IMR-90 (cell line): ENCODE results near the gene METTL27. TPM values are rescaled to one million over a fixed set of nuclear protein-coding genes. Genes with fewer than 3 reads are reported as not detected.
A peak's percentile ranks its signal among the peaks of the same experiment; 100 is the strongest.

ENCODE experiments used
- ATAC-seq: fragments of 200-7000 bp; cut with Tn5 transposase; 2 replicates; pipeline ENCODE4 v1.9.1; 2020; ENCODE audit warnings: low read depth, mild to moderate bottlenecking, moderate library complexity
- BruUV-seq: library from RNA; stranded (reverse); fragments of 400-500 nt; replicated peaks from 2 replicates; lab custom pipeline; 2021; lab: Mats Ljungman, UMichigan
- CTCF ChIA-PET: fragments of 300-600 bp; formaldehyde crosslinking; extraction: SDS; loops from one replicate; lab custom pipeline; 2021; ENCODE audit warnings: antibody characterized with exemption; lab: Yijun Ruan, JAX
- POLR2A ChIA-PET: fragments of 300-600 bp; sonication (Branson Sonifier 250); formaldehyde crosslinking; loops from one replicate; lab custom pipeline; 2022; ENCODE audit warnings: antibody characterized with exemption; ENCODE audit not compliant: unreplicated experiment; lab: Charles Lee
- DNase-seq: peaks from one replicate; pipeline ENCODE4 v3.0.0; 2013
- H2AFZ ChIP-seq: replicated peaks from 2 replicates; pipeline ENCODE3; 2013; ENCODE audit warnings: low read length, mild to moderate bottlenecking; ENCODE audit not compliant: poor library complexity
- H2AK5ac ChIP-seq: 2 replicates; pipeline ENCODE4 v1.6.1; 2013; ENCODE audit warnings: low read depth, low read length, inconsistent platforms
- H2AK9ac ChIP-seq: replicated peaks from 2 replicates; pipeline ENCODE3; 2013; ENCODE audit warnings: mild to moderate bottlenecking, low read depth, low read length, moderate library complexity; ENCODE audit not compliant: poor library complexity
- H2BK120ac ChIP-seq: 2 replicates; pipeline ENCODE4 v1.6.1; 2013; ENCODE audit warnings: low read depth, low read length, inconsistent platforms
- H2BK15ac ChIP-seq: 3 replicates; pipeline ENCODE4 v1.6.1; 2013; ENCODE audit warnings: low read depth, low read length, inconsistent platforms
- H2BK20ac ChIP-seq: 2 replicates; pipeline ENCODE4 v1.6.1; 2013; ENCODE audit warnings: low read depth, mild to moderate bottlenecking, inconsistent platforms, low read length, moderate library complexity
- H2BK5ac ChIP-seq: 2 replicates; pipeline ENCODE4 v1.6.1; 2013; ENCODE audit warnings: mild to moderate bottlenecking, low read depth, low read length, inconsistent platforms; ENCODE audit not compliant: poor library complexity, severe bottlenecking
- H3K14ac ChIP-seq: replicated peaks from 2 replicates; pipeline ENCODE4 v1.6.1; 2013; ENCODE audit warnings: low read depth, low read length, inconsistent platforms
- H3K18ac ChIP-seq: 2 replicates; pipeline ENCODE4 v1.6.1; 2013; ENCODE audit warnings: low read depth, low read length, control low read depth
- H3K23ac ChIP-seq: 2 replicates; pipeline ENCODE4 v1.6.1; 2013; ENCODE audit warnings: low read depth, low read length, inconsistent platforms
- H3K27ac ChIP-seq: 2 replicates; pipeline ENCODE4 v1.5.1; 2013; ENCODE audit warnings: mild to moderate bottlenecking, control low read depth, low read length; ENCODE audit not compliant: insufficient read depth
- H3K27me3 ChIP-seq: 2 replicates; pipeline ENCODE4 v1.6.1; 2013; ENCODE audit warnings: low read length; ENCODE audit not compliant: control insufficient read depth, insufficient read depth
- H3K36me3 ChIP-seq: 2 replicates; pipeline ENCODE4 v1.6.1; 2013; ENCODE audit warnings: low read length, mixed read lengths; ENCODE audit not compliant: control insufficient read depth, insufficient read depth
- H3K4ac ChIP-seq: 2 replicates; pipeline ENCODE4 v1.6.1; 2013; ENCODE audit warnings: low read depth, low read length, inconsistent platforms
- H3K4me1 ChIP-seq: 2 replicates; pipeline ENCODE4 v1.6.1; 2013; ENCODE audit warnings: low read length, mixed read lengths; ENCODE audit not compliant: control insufficient read depth, insufficient read depth
- H3K4me2 ChIP-seq: 2 replicates; pipeline ENCODE4 v1.6.1; 2013; ENCODE audit warnings: low read depth, mild to moderate bottlenecking, control low read depth, low read length, moderate library complexity
- H3K4me3 ChIP-seq: 2 replicates; pipeline ENCODE4 v1.5.1; 2013; ENCODE audit warnings: low read depth, mild to moderate bottlenecking, control low read depth, low read length, moderate library complexity; ENCODE audit not compliant: insufficient read depth
- H3K56ac ChIP-seq: 2 replicates; pipeline ENCODE4 v1.6.1; 2013; ENCODE audit warnings: low read length, inconsistent platforms; ENCODE audit not compliant: insufficient read depth; ENCODE audit errors: extremely low read depth
- H3K79me1 ChIP-seq, 2 experiments: 2 replicates each; pipeline ENCODE4 v1.6.1; 2013; ENCODE audit warnings: low read length in 2 of 2, inconsistent platforms in 1 of 2, low read depth in 1 of 2
- H3K9ac ChIP-seq: 2 replicates; pipeline ENCODE4 v1.6.1; 2013; ENCODE audit warnings: low read depth, low read length, control low read depth
- H3K9me1 ChIP-seq: 2 replicates; pipeline ENCODE4 v1.6.1; 2013; ENCODE audit warnings: low read length, inconsistent platforms; ENCODE audit not compliant: insufficient read depth
- H3K9me3 ChIP-seq: 2 replicates; pipeline ENCODE4 v1.6.1; 2013; ENCODE audit warnings: low read length; ENCODE audit not compliant: control insufficient read depth, insufficient read depth
- H4K20me1 ChIP-seq: 2 replicates; pipeline ENCODE4 v1.6.1; 2013; ENCODE audit warnings: low read length, inconsistent platforms; ENCODE audit not compliant: insufficient read depth
- H4K5ac ChIP-seq: 2 replicates; pipeline ENCODE4 v1.6.1; 2013; ENCODE audit warnings: mild to moderate bottlenecking, low read depth, low read length, control low read depth
- H4K8ac ChIP-seq, 2 experiments: 2 replicates each; pipeline ENCODE4 v1.6.1; 2013; ENCODE audit warnings: low read depth in 2 of 2, low read length in 2 of 2, control low read depth in 1 of 2, inconsistent platforms in 1 of 2
- H4K91ac ChIP-seq: 2 replicates; pipeline ENCODE4 v1.6.1; 2013; ENCODE audit warnings: low read depth, low read length, inconsistent platforms; ENCODE audit not compliant: insufficient read depth
- NFE2L2 ChIP-seq: fragments of 150-350 bp; IDR thresholded peaks from 2 replicates; pipeline ENCODE4 v1.6.1; 2016; ENCODE audit warnings: low read depth, mild to moderate bottlenecking, low read length
- RFX5 ChIP-seq: IDR thresholded peaks from 2 replicates; pipeline ENCODE4 v1.8.0; 2012; ENCODE audit warnings: low read depth, mild to moderate bottlenecking, low read length, moderate library complexity
- WGBS, 2 experiments: methylation state at CpG; one replicate each; pipeline versions ENCODE4 v1.1.5 to v1.1.7; 2013; ENCODE audit warnings: missing lambda C conversion rate in 2 of 2; ENCODE audit not compliant: insufficient read length in 1 of 2; ENCODE audit errors: extremely low coverage in 2 of 2; 5-methylcytosine and 5-hydroxymethylcytosine counted together
- dilution Hi-C: fragments of 300-500 bp; cut with HindIII; formaldehyde crosslinking; loops from one replicate; pipeline ENCODE4 v1.14.3; 2018; ENCODE audit warnings: low sequenced_read_pairs; ENCODE audit not compliant: unreplicated experiment
- in situ Hi-C: fragments of 300-500 bp; cut with MboI; formaldehyde crosslinking; loops from 3 replicates; pipeline ENCODE4 v1.14.3; 2019; ENCODE audit warnings: low sequenced_read_pairs, inconsistent platforms, mixed read lengths
- intact Hi-C: fragments of 100-400 bp; cut with micrococcal nuclease; formaldehyde crosslinking; loops from 2 replicates; pipeline ENCODE4 v1.10.0; 2022
- polyA plus RNA-seq, 3 experiments: library from polyadenylated mRNA; depleted of rRNA; stranded (reverse); fragments of >200 nt; gene quantifications; 2 replicates each; pipeline ENCODE4 v1.2.3, GENCODE V29; 2012; ENCODE audit warnings: low replicate concordance in 1 of 3
- total RNA-seq: library from RNA; depleted of rRNA; stranded (reverse); fragments of >200 nt; gene quantifications from 2 replicates; pipeline ENCODE4 v1.2.3, GENCODE V29; 2012

Gene METTL27
- total and polyA plus RNA-seq, 2 of the 4 experiments (the other 2 are of a cell fraction), result 2.3 to 4.3 TPM

DNA sequence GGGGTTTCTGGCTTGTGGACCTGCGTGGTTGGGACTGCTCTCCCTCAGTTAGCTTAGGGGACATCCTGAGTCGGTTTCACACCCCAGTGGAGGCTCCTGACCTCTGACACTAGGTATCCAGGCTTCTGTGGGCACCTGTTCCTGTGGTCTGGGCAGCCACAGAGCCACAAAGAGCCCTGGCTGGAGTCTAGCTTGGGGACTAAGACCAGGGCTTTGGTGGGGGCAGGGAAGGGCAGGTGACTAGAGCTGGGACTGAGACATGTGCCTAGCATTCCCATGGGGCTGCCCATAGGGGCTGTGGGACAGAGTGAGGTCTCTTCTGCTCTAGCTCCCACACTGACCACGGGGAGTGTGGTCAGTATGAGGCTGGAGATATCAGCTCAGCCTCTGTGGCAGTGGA is 14.6 kb upstream of the METTL27 start:
- Histone ChIP-seq H2AFZ (no peak overlapping the region), H3K79me1 (no peaks in the 10 kb centered on the region), H3K9ac (no peak overlapping the region), H2BK20ac (no peak overlapping the region), H3K27ac (no peak overlapping the region), H4K20me1 (no peaks in the 10 kb centered on the region), H3K27me3 (no peaks in the 10 kb centered on the region), H3K9me1 (peaks cover 6% of the 10 kb centered on the region), H3K14ac (no peak overlapping the region), H3K4me1 (peaks cover 4% of the 10 kb centered on the region), H3K18ac (no peak overlapping the region), H3K23ac (no peak overlapping the region), H4K8ac (no peak overlapping the region), H3K36me3 (no peaks in the 10 kb centered on the region), H2BK120ac (no peak overlapping the region), H4K5ac (no peak overlapping the region), H3K4me3 (no peak overlapping the region), H2BK5ac (no peak overlapping the region), H3K56ac (no peak overlapping the region), H4K91ac (no peak overlapping the region), H2BK15ac (no peak overlapping the region), H3K9me3 (no peaks in the 10 kb centered on the region), H3K4ac (no peak overlapping the region; the same call in 1 of the 2 replicates), H3K4me2 (no peak overlapping the region), H2AK5ac (peak overlapping the region; percentile 51), H2AK9ac (no peak overlapping the region)
- 71% methylated on average over 2 of the region's 3 CpGs; no CpG with 5 or more reads in 1 of the 2 experiments for WGBS, 2 experiments
- intact Hi-C loops (no loop called here), in situ Hi-C loops (loop anchor here (10.0 kb wide), 1 partner anchor 242 kb away; no protein-coding TSS in a partner anchor), dilution Hi-C loops (no loop called here)
- BruUV-seq, result no TSS peak
- ChIA-PET CTCF (interaction anchor here (0.8 kb wide), 1 partner anchor 9 kb away, joined by 3 read pairs; no protein-coding TSS in a partner anchor), POLR2A (no interaction called here)
- ATAC-seq, result no peak
- no peak for DNase-seq
- TF ChIP-seq RFX5 (no peak), NFE2L2 (no peak)
